Colonic mucosa (tissue), 4 donors: ENCODE measurements around the gene NFYA. TPM values are rescaled to one million over a fixed set of nuclear protein-coding genes. Genes with fewer than 3 reads are reported as not detected.

Experiments
- DNase-seq: peaks from one replicate; pipeline ENCODE4 v3.0.0-alpha.2; 2020
- H3K27ac ChIP-seq: fragments of 200-600 bp; one replicate; pipeline ENCODE4 v1.8.0; 2021
- H3K27me3 ChIP-seq: fragments of 200-600 bp; one replicate; pipeline ENCODE4 v1.8.0; 2021
- H3K36me3 ChIP-seq: fragments of 200-600 bp; one replicate; pipeline ENCODE4 v1.8.0; 2021
- H3K4me1 ChIP-seq: fragments of 200-600 bp; one replicate; pipeline ENCODE4 v1.8.0; 2021; ENCODE audit warnings: mild to moderate bottlenecking
- H3K4me3 ChIP-seq: fragments of 200-600 bp; one replicate; pipeline ENCODE4 v1.8.0; 2021
- H3K9ac ChIP-seq, 2 donors: one replicate each; pipeline ENCODE4 v1.7.0; 2013; ENCODE audit warnings: control low read depth in 2 of 2, low read depth in 2 of 2, low read length in 2 of 2
- H3K9me3 ChIP-seq: fragments of 200-600 bp; one replicate; pipeline ENCODE4 v1.8.0; 2021
- CTCF ChIP-seq: fragments of 200-600 bp; IDR thresholded peaks from one replicate; pipeline ENCODE4 v1.8.0; 2022; ENCODE audit warnings: antibody characterized with exemption, mild to moderate bottlenecking
- intact Hi-C: fragments of 100-400 bp; cut with DNase I; formaldehyde crosslinking; loops from one replicate; pipeline ENCODE4 v1.14.1; 2022
- total RNA-seq, 2 donors: library from RNA; stranded (reverse); fragmentation: NEBNext Ultra II Directional in 1 of 2; extraction: Animal tissue kit (Norgen Biotek cat#: 25700) in 1 of 2; gene quantifications; one replicate each; pipeline ENCODE4 v1.2.1, GENCODE V29; 2021
- donor health status: healthy.
- donor health status: DM: no; HTN: no; CAD: no.
- donor health status: DM: no; HTN: no; CAD: no.

The NFYA gene
- total RNA-seq, 2 donors from 2014 or later: 21.2 to 24.5 TPM

GRCh38 chr6:41058783-41059181 is 14.0 kb upstream of the NFYA start:
- Histone ChIP-seq H3K4me1 (peaks cover 5% of the 10 kb centered on the region), H3K4me3 (no peak overlapping the region), H3K36me3 (no peaks in the 10 kb centered on the region), H3K27me3 (no peaks in the 10 kb centered on the region), H3K27ac (no peak overlapping the region), H3K9me3 (no peaks in the 10 kb centered on the region), H3K9ac (no peak overlapping the region)
- DNase-seq: no peak
- intact Hi-C loops: no loop called here
- TF ChIP-seq CTCF: no peak

- H3K4me1 ChIP-seq: peaks cover 5% of the 10 kb centered on the region
- no peak for DNase-seq
- H3K36me3 ChIP-seq: no peaks in the 10 kb centered on the region
- no peaks in the 10 kb centered on the region for H3K27me3 ChIP-seq
- TF ChIP-seq CTCF: no peak
- no peak overlapping the region for H3K4me3 ChIP-seq
- intact Hi-C loops: no loop called here
- no peak overlapping the region for H3K27ac ChIP-seq
- no peak overlapping the region for H3K9ac ChIP-seq
- no peaks in the 10 kb centered on the region for H3K9me3 ChIP-seq
Measured at GRCh38 chr6:41059556-41059955, 13.2 kb upstream of the NFYA start.

- Histone ChIP-seq H3K27ac (no peak overlapping the region), H3K4me3 (no peak overlapping the region), H3K9ac (no peak overlapping the region), H3K36me3 (no peaks in the 10 kb centered on the region), H3K27me3 (no peaks in the 10 kb centered on the region), H3K9me3 (no peaks in the 10 kb centered on the region), H3K4me1 (peaks cover 11% of the 10 kb centered on the region)
- TF ChIP-seq CTCF: no peak
- intact Hi-C loops: no loop called here
- no peak for DNase-seq
Measured at GRCh38 chr6:41061196-41061726, 11.5 kb upstream of the NFYA start.

GRCh38 chr6:41062056-41062455 is 10.7 kb upstream of the NFYA start:
- TF ChIP-seq CTCF: no peak
- Histone ChIP-seq H3K4me1 (peaks cover 18% of the 10 kb centered on the region), H3K36me3 (no peaks in the 10 kb centered on the region), H3K9me3 (no peaks in the 10 kb centered on the region), H3K9ac (no peak overlapping the region), H3K27ac (no peak overlapping the region), H3K27me3 (no peaks in the 10 kb centered on the region), H3K4me3 (no peak overlapping the region)
- intact Hi-C loops: no loop called here
- DNase-seq: no peak

DNA sequence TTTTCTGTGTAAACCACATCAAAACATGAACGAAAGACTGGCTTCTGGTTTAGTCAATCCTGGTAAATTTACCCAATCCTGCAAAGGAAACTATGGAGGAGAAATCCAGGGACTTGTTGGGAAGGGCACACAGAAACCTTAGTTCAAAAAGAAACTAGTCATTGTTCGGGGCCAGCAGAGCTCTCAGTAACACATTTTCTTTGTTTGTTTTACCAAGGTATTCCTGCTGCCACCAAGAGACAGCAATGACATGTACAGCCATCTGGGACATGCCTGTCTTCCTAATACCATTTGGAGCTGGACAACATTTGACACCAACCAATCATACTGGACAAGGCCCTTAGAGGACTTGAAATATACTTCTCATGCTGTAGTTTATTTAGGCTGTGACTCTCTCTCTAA is 8.9 kb upstream of the NFYA start:
- intact Hi-C loops: no loop called here
- Histone ChIP-seq H3K27ac (peak overlapping the region; percentile 76), H3K9me3 (no peaks in the 10 kb centered on the region), H3K36me3 (no peaks in the 10 kb centered on the region), H3K27me3 (no peaks in the 10 kb centered on the region), H3K4me3 (no peak overlapping the region), H3K4me1 (peaks cover 14% of the 10 kb centered on the region), H3K9ac (peak overlapping the region in 1 of 2 donors; percentile 42)
- no peak for TF ChIP-seq CTCF
- DNase-seq: no peak
